Uterus (tissue), 4 donors: ENCODE measurements around the gene CEP112. TPM values are rescaled to one million over a fixed set of nuclear protein-coding genes. Genes with fewer than 3 reads are reported as not detected.

Experiments
- DNase-seq, 2 donors: peaks; one replicate each; pipeline ENCODE4 v3.0.0-alpha.2; 2019 to 2020
- H3K27ac ChIP-seq, 2 donors: fragments of 200-600 bp; sonication (generic); 1 replicate in 1 of 2; 2 replicates in 1 of 2; pipeline ENCODE4 v1.5.1; 2016 to 2018
- H3K27me3 ChIP-seq, 2 donors: fragments of 200-600 bp; sonication (generic); one replicate each; pipeline ENCODE4 v1.5.1; 2018 to 2019; ENCODE audit warnings: control low read depth in 1 of 2
- H3K36me3 ChIP-seq, 2 donors: fragments of 200-600 bp; sonication (generic); one replicate each; pipeline ENCODE4 v1.5.1; 2019; ENCODE audit warnings: control low read depth in 1 of 2
- H3K4me1 ChIP-seq, 2 donors: fragments of 200-600 bp; sonication (generic); one replicate each; pipeline ENCODE4 v1.5.1; 2018 to 2019; ENCODE audit warnings: control low read depth in 1 of 2
- H3K4me3 ChIP-seq, 2 donors: fragments of 200-600 bp; sonication (generic); 1 replicate in 1 of 2; 2 replicates in 1 of 2; pipeline ENCODE4 v1.5.1; 2018 to 2019; ENCODE audit warnings: mild to moderate bottlenecking in 1 of 2
- H3K9me3 ChIP-seq, 2 donors: fragments of 200-600 bp; sonication (generic); one replicate each; pipeline ENCODE4 v1.5.1; 2019; ENCODE audit warnings: control low read depth in 1 of 2
- CTCF ChIP-seq, 4 experiments: fragments of 200-600 bp in 2 of 4; fragments of 450-650 bp in 2 of 4; sonication (generic) in 2 of 4; IDR thresholded peaks; one replicate each; pipeline ENCODE4 v1.5.1; 2016 to 2019; ENCODE audit warnings: antibody characterized with exemption in 4 of 4, mild to moderate bottlenecking in 2 of 4, moderate library complexity in 1 of 4
- POLR2A ChIP-seq, 2 donors: fragments of 450-650 bp; IDR thresholded peaks; one replicate each; pipeline ENCODE4 v1.6.1; 2016; ENCODE audit warnings: antibody characterized with exemption in 2 of 2, mild to moderate bottlenecking in 1 of 2, moderate library complexity in 1 of 2
- intact Hi-C: fragments of 100-400 bp; cut with DNase I; formaldehyde crosslinking; loops from one replicate; pipeline ENCODE4 v1.15.1; 2023; ENCODE audit warnings: low total_unique reads
- total RNA-seq, 4 donors: library from RNA; depleted of rRNA in 3 of 4; stranded (reverse); fragments of >200 nt in 3 of 4; gene quantifications; one replicate each; pipeline versions ENCODE4 v1.1.0 to v1.2.4, GENCODE V29; 2014 to 2023
- donor health status: DM: yes; HTN: yes; CAD: no.

CEP112 gene
- total RNA-seq, 4 donors from 2014 or later = 36.6 to 96.5 (median 52.4) TPM

- Histone ChIP-seq H3K27ac (no peak overlapping the region), H3K27me3 (no peaks in the 10 kb centered on the region), H3K4me1 (peaks cover 0 to 4% of the 10 kb centered on the region in 2 donors), H3K4me3 (no peak overlapping the region), H3K36me3 (no peaks in the 10 kb centered on the region), H3K9me3 (no peaks in the 10 kb centered on the region)
- DNase-seq = no peak
- TF ChIP-seq POLR2A (IDR thresholded peaks at IDR 0.05) (no peak), CTCF (IDR thresholded peaks at IDR 0.05) (no peak)
- intact Hi-C loops = no loop called here
Observed at GRCh38 chr17:65630502-65630901, 561.4 kb downstream of the CEP112 start.

- Histone ChIP-seq H3K36me3 (no peaks in the 10 kb centered on the region), H3K4me1 (peaks cover 0 to 4% of the 10 kb centered on the region in 2 donors), H3K4me3 (no peak overlapping the region), H3K9me3 (no peaks in the 10 kb centered on the region), H3K27me3 (no peaks in the 10 kb centered on the region), H3K27ac (peak overlapping the region; percentile 40 to 50)
- no peak for DNase-seq
- no peak for TF ChIP-seq CTCF (IDR thresholded peaks at IDR 0.05)
- no peak for TF ChIP-seq POLR2A (IDR thresholded peaks at IDR 0.05)
- intact Hi-C loops = no loop called here
Observed at GRCh38 chr17:65629234-65629690, 562.7 kb downstream of the CEP112 start.

- no peaks in the 10 kb centered on the region for H3K9me3 ChIP-seq
- TF ChIP-seq CTCF (IDR thresholded peaks at IDR 0.05) = no peak
- TF ChIP-seq POLR2A (IDR thresholded peaks at IDR 0.05) = no peak
- DNase-seq = no peak
- peaks cover 0 to 4% of the 10 kb centered on the region in 2 donors for H3K4me1 ChIP-seq
- H3K27me3 ChIP-seq = no peaks in the 10 kb centered on the region
- intact Hi-C loops = no loop called here
- H3K27ac ChIP-seq = peak overlapping the region; percentile 40 to 50
- no peaks in the 10 kb centered on the region for H3K36me3 ChIP-seq
- H3K4me3 ChIP-seq = no peak overlapping the region
Observed at GRCh38 chr17:65628644-65629036, 563.3 kb downstream of the CEP112 start.

DNA sequence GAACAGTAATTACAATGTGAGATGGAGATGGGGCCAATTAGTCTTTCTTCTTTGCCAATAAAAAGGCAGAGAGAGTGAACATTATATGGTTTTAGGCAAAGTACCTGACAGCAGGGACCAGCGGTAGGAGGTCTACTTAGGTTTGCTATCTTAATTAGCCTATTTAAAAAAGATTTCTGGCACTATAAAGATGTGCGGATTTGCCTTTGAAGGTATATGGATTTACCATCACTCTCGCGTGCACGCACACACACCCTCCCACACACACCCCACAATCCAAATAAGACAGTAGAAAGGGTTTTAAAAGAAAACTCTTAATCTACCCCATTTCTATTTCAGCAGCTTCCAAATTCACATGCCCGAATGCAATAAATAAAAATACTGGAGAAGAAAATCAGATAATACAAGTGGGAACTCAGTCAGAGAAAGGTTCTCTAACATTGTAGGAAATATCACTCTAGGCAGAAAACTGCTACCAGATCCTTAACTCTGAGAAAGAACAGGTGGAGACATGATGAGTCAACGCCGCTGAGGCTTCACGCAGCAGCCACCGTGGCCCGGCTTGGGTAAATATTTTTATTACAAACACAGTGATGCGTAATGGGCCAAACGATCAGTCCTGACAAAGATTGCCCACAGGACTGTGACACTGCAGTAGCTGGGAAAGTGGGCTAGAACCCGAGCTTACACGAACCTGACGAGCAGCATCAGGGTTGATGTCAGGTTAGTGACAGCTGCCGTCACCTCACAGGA is 563.9 kb downstream of the CEP112 start:
- TF ChIP-seq CTCF (IDR thresholded peaks at IDR 0.05) (no peak), POLR2A (IDR thresholded peaks at IDR 0.05) (no peak)
- Histone ChIP-seq H3K4me3 (no peak overlapping the region), H3K36me3 (no peaks in the 10 kb centered on the region), H3K4me1 (peaks cover 0 to 4% of the 10 kb centered on the region in 2 donors), H3K27me3 (no peaks in the 10 kb centered on the region), H3K27ac (peak overlapping the region; percentile 40 to 50), H3K9me3 (no peaks in the 10 kb centered on the region)
- peak; percentile 31 to 63 for DNase-seq
- intact Hi-C loops = no loop called here

DNA sequence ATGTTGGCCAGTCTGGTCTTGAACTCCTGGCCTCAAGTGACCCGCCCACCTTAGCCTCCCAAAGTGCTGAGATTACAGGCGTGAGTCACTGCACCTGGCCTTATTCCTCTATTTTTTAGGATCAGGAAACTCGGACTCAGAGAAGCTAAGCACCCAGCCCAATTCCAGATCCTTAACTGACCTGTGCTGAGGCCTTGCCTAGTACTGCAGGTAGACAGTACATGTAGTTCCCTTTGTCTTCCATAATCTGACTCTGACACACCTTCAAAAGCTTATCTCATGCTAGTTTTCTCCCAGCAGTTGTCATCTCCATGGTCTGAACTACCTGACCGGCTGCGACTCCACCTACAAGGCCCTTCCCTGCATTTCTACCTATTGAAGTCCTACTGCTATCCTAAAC is 564.8 kb downstream of the CEP112 start:
- H3K4me3 ChIP-seq = no peak overlapping the region
- no peaks in the 10 kb centered on the region for H3K36me3 ChIP-seq
- H3K27ac ChIP-seq = no peak overlapping the region
- H3K27me3 ChIP-seq = no peaks in the 10 kb centered on the region
- peaks cover 0 to 4% of the 10 kb centered on the region in 2 donors for H3K4me1 ChIP-seq
- intact Hi-C loops = no loop called here
- no peaks in the 10 kb centered on the region for H3K9me3 ChIP-seq
- DNase-seq = no peak
- TF ChIP-seq POLR2A (IDR thresholded peaks at IDR 0.05) (no peak), CTCF (IDR thresholded peaks at IDR 0.05) (no peak)
